ENCODE results near the gene ZNF266.

Gene ZNF266

GRCh38 chr19:9467161-9467560, 31.8 kb upstream of the ZNF266 start:
- Histone ChIP-seq H3K36me3 (ENCODE audit: insufficient read depth, low read length) (no peaks in the 10 kb centered on the region), H3K9me2 (ENCODE audit: low read depth, low read length) (no peaks in the 10 kb centered on the region), H3K79me2 (ENCODE audit: insufficient read depth, low read length) (no peaks in the 10 kb centered on the region), H3K9ac (ENCODE audit: low read length) (no peak overlapping the region), H3K4me3 (ENCODE audit: low read depth, low read length, poor library complexity, severe bottlenecking) (no peak overlapping the region), H3K4me2 (ENCODE audit: low read length) (no peak overlapping the region), H3F3A (ENCODE audit: insufficient read depth, low read length) (no peaks in the 10 kb centered on the region), H3K4me1 (ENCODE audit: insufficient read depth, low read length, severe bottlenecking) (no peaks in the 10 kb centered on the region), H2AFZ (ENCODE audit: low read length) (no peak overlapping the region), H3K27me3 (ENCODE audit: insufficient read depth, low read length) (no peaks in the 10 kb centered on the region), H3K9me3 (ENCODE audit: low read length) (peaks cover 30% of the 10 kb centered on the region), H4K20me1 (ENCODE audit: insufficient read depth, low read length) (no peaks in the 10 kb centered on the region), H3K27ac (ENCODE audit: low read depth, low read length, poor library complexity, severe bottlenecking) (no peak overlapping the region)
- no peak for TF ChIP-seq EZH2 (IDR thresholded peaks at IDR 0.05; ENCODE audit: borderline replicate concordance, low read length)
- TF ChIP-seq, protein P1, sequence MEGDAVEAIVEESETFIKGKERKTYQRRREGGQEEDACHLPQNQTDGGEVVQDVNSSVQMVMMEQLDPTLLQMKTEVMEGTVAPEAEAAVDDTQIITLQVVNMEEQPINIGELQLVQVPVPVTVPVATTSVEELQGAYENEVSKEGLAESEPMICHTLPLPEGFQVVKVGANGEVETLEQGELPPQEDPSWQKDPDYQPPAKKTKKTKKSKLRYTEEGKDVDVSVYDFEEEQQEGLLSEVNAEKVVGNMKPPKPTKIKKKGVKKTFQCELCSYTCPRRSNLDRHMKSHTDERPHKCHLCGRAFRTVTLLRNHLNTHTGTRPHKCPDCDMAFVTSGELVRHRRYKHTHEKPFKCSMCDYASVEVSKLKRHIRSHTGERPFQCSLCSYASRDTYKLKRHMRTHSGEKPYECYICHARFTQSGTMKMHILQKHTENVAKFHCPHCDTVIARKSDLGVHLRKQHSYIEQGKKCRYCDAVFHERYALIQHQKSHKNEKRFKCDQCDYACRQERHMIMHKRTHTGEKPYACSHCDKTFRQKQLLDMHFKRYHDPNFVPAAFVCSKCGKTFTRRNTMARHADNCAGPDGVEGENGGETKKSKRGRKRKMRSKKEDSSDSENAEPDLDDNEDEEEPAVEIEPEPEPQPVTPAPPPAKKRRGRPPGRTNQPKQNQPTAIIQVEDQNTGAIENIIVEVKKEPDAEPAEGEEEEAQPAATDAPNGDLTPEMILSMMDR (IDR thresholded peaks at IDR 0.05; ENCODE audit: low read length): no peak

DNA sequence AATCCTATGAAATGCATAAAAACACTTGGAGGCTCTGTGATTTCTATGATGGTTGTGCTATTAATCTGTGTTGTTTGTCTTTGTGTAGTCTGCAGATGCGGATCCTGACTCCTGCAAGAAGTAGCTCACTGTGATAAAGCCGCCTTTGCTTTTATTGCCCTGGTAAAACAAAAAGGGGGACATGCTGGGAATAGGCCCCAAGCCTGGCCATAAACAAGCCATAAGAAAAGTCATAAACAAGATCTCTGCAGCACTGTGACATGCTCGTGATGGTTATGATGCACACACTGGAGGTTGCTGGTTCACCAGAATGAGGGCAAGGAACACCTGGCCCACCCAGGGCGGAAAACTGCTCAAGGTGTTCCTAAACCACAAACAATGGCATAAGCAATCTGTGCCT, 26.6 kb upstream of the ZNF266 start:
- H3K4me2 ChIP-seq (ENCODE audit: low read length): no peak overlapping the region
- no peaks in the 10 kb centered on the region for H4K20me1 ChIP-seq (ENCODE audit: insufficient read depth, low read length)
- no peaks in the 10 kb centered on the region for H3K9me2 ChIP-seq (ENCODE audit: low read depth, low read length)
- no peaks in the 10 kb centered on the region for H3F3A ChIP-seq (ENCODE audit: insufficient read depth, low read length)
- no peak overlapping the region for H2AFZ ChIP-seq (ENCODE audit: low read length)
- H3K27ac ChIP-seq (ENCODE audit: low read depth, low read length, poor library complexity, severe bottlenecking): no peak overlapping the region
- no peaks in the 10 kb centered on the region for H3K27me3 ChIP-seq (ENCODE audit: insufficient read depth, low read length)
- H3K4me3 ChIP-seq (ENCODE audit: low read depth, low read length, poor library complexity, severe bottlenecking): no peak overlapping the region
- no peaks in the 10 kb centered on the region for H3K36me3 ChIP-seq (ENCODE audit: insufficient read depth, low read length)
- no peak for TF ChIP-seq EZH2 (IDR thresholded peaks at IDR 0.05; ENCODE audit: borderline replicate concordance, low read length)
- TF ChIP-seq, protein P1 (IDR thresholded peaks at IDR 0.05; ENCODE audit: low read length): no peak
- no peaks in the 10 kb centered on the region for H3K79me2 ChIP-seq (ENCODE audit: insufficient read depth, low read length)
- peaks cover 15% of the 10 kb centered on the region for H3K9me3 ChIP-seq (ENCODE audit: low read length)
- no peak overlapping the region for H3K9ac ChIP-seq (ENCODE audit: low read length)
- no peaks in the 10 kb centered on the region for H3K4me1 ChIP-seq (ENCODE audit: insufficient read depth, low read length, severe bottlenecking)

DNA sequence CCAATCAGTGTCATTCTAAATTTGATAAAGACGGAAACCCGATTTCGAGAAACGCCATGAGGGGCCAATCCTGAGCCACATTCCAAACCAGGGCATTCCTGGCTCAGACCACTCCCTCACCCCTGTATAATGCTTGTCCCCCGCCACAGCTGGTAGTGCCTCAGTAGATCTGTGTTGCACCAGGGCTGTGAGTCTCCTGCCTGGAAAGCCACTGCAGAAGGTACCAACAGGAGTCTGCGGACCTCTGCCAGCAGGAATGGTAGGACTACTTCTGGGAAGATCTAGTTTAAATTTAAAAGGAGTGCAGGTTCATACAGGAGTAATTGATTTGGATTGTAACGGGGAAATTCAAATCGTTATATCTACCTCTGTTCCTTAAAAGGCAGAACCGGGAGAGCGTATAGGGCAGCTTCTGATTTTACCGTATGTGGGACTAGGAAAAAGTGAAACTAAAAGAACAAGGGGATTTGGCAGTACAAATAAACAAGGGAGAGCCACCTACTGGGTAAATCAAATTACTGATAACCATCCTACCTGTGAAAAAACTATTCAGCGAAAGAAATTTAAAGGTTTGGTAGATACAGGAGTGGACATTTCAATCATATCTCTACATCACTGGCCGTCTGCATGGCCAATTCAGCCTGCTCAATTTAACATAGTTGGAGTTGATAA, 20.8 kb upstream of the ZNF266 start:
- Histone ChIP-seq H3K9me2 (ENCODE audit: low read depth, low read length) (no peaks in the 10 kb centered on the region), H3K9ac (ENCODE audit: low read length) (no peak overlapping the region), H3K4me2 (ENCODE audit: low read length) (no peak overlapping the region), H4K20me1 (ENCODE audit: insufficient read depth, low read length) (no peaks in the 10 kb centered on the region), H3K79me2 (ENCODE audit: insufficient read depth, low read length) (no peaks in the 10 kb centered on the region), H3K9me3 (ENCODE audit: low read length) (peaks cover 11% of the 10 kb centered on the region; the same call in 1 of the 2 replicates), H3K27ac (ENCODE audit: low read depth, low read length, poor library complexity, severe bottlenecking) (no peak overlapping the region), H3K27me3 (ENCODE audit: insufficient read depth, low read length) (no peaks in the 10 kb centered on the region), H3K4me1 (ENCODE audit: insufficient read depth, low read length, severe bottlenecking) (no peaks in the 10 kb centered on the region), H3K36me3 (ENCODE audit: insufficient read depth, low read length) (no peaks in the 10 kb centered on the region), H3F3A (ENCODE audit: insufficient read depth, low read length) (no peaks in the 10 kb centered on the region), H3K4me3 (ENCODE audit: low read depth, low read length, poor library complexity, severe bottlenecking) (no peak overlapping the region), H2AFZ (ENCODE audit: low read length) (no peak overlapping the region)
- TF ChIP-seq, protein P1 (IDR thresholded peaks at IDR 0.05; ENCODE audit: low read length): no peak
- no peak for TF ChIP-seq EZH2 (IDR thresholded peaks at IDR 0.05; ENCODE audit: borderline replicate concordance, low read length)

Data from OCI-LY1 (cell line).